IPS-NIHi7 (cell line): ENCODE measurements around the gene DBNDD1.
"Not testable (repeated sequence)": the region's sequence is repeated elsewhere in the genome, so short reads cannot be mapped to it uniquely, and the experiment has no call there.

Source experiments
- DNase-seq: peaks from one replicate; pipeline ENCODE4 v3.0.0; 2012; ENCODE audit warnings: mixed read lengths; ENCODE audit errors: extremely low spot score

Gene DBNDD1

GRCh38 chr16:90011508-90011819 is 7.8 kb downstream of the DBNDD1 start:
- no peak for DNase-seq

DNA sequence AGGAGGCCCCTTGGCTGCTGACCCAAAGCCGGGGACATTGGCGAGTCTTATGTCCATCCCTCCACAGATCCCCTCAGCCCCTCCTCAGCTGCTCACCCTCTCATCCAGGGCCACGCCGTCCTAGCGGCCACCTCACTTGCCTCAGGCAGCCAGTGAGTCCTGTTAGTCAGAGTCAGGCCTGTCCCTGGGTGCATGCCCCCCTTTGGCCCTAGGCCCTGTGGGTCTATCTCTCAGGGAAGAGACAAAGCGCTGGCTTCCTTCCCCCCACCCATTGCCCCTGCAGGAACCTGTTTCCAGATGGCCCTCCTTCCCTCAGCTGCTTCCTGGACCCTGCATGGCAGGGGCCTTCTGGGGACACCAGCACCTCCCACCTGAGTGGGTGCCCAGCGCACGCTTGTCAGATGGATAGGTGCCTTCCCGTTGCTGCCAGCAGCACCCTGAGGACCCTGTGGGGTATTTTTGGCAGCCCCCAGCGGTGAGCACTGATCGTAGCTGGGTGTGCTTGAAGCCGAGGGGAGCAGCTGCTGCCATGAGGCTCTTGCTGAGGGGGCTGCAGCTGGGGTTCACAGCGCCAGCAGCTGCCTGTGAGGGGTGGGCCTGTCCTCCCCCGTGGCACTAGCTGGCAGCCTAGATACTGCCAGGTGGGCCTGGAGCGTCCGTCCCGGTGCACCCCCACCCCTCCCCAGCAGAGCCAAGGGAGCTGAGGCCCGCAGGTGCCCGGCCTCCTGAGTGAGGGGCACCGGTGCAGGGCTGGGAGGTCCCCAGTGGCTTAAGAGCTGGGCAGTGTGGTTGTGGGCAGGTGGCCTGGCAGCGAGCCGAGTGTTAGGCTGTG is 8.4 kb downstream of the DBNDD1 start:
- no peak for DNase-seq

DNA sequence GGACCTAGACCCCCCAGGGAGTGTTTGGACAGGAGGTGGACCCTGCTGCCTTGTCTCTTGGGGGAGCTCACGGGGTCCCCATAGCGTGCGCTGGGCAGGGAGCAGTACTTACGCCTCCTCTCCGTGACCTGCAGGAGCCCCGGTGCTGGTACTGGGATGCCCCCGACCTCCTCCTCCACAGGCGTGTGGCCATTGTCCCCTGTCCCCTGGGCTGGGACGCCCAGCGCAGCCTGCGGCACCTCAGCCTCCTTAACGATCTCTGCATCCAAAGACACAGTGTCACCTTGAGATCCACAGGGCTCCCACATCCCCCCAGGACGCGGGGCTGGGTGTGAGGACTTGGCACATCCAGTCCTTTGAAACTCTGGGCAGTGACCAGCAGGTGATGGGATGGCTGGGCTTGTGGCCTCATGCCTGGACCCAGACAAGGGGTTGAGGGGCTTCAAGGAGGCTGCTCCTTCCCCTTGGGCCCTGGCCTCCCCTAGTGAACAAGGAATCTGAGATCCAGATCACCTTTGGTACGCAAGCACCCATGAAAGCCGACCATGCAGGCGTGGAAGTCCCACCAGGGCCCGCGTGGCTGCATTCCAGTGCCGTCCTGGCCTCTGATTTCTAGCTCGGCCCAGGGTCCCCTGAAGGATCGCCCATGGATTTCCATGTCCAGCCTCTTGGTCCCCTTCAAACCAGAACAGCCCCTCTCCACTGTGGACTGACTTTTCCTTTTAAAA is 9.9 kb downstream of the DBNDD1 start:
- no peak for DNase-seq

DNA sequence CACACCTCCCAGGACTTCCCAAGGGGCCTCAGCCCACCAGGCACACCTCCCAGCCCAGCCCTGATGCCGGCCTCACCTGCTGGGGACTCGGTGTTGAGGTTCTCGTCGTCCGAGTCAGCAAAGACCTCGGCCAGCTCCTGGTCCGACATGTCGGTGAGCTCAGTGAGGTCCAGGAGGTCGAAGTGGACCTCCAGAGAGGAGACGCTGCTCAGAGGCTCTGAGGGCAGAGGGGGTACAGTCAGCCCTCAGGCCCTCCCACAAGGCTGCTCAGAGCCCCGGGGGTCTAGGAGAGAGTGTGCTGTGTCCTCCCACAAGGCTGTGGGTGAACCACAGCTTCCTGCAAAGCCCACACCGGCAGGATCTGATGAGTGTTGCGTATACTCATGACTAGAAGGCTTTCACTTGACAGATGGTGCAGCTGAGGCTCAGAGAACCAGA is 10.5 kb downstream of the DBNDD1 start:
- DNase-seq, result no peak

DNA sequence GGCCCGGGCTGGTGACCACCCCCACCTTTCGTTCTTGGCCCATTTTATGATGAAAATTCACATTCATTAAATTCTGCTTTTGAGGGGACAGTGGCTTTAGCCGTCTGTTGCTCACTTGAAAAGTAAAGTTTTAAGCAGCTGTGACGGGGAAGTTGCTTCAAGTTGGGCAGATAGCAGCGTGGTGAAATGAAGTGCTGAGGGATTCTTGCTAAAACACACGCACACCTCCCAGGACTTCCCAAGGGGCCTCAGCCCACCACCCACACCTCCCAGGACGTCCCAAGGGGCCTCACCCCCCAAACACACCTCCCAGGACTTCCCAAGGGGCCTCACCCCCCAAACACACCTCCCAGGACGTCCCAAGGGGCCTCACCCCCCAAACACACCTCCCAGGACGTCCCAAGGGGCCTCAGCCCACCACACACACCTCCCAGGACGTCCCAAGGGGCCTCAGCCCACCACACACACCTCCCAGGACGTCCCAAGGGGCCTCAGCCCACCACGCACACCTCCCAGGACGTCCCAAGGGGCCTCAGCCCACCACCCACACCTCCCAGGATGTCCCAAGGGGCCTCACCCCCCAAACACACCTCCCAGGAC is 11.5 kb downstream of the DBNDD1 start:
- DNase-seq, result not testable (repeated sequence)

DNA sequence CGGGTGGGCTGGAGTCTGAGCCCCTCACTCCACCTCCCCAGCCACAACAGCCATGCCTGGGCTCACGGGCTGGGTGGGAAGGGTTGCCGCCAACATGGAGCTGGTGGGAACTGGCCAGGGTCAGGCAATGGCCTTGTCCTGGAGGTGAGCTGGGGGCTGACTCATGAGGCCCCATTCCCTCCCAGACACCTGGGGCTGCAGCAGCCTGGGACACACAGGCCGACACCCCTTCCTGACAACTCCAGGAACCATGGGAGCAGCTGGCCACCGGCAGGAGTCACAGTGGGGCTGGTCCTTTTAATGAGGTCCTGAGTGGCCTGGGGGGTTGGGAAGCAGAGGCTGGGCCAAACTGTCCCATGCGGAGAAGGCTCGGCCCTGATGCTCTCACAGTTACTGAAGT is 12.2 kb downstream of the DBNDD1 start:
- DNase-seq, result no peak

- DNase-seq, result no peak
Measured at GRCh38 chr16:90005956-90006663, 13.1 kb downstream of the DBNDD1 start.

- no peak for DNase-seq
Measured at GRCh38 chr16:90004577-90004976, 14.7 kb downstream of the DBNDD1 start.

DNA sequence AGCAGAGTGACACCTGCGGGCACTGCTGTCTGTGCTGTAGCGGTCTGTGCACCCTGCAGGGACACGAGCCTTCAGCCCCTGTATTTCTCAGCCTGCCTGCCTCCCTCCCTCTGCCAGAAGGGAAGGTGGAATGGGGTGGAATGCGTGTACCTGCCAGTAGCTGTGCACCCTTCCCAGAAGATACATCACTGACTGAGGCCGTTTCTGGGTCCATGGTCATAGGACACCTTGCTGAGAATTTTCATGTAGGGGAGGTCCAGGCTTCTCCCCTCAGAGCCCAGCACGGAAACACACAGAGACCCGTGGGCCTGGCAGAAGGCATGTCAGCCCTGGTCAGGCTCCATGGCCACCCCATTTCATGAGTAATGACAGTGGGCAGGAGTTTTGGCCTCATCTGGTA is 16.5 kb downstream of the DBNDD1 start:
- DNase-seq, result no peak

GRCh38 chr16:90001761-90002503 is 17.3 kb downstream of the DBNDD1 start:
- no peak for DNase-seq

DNA sequence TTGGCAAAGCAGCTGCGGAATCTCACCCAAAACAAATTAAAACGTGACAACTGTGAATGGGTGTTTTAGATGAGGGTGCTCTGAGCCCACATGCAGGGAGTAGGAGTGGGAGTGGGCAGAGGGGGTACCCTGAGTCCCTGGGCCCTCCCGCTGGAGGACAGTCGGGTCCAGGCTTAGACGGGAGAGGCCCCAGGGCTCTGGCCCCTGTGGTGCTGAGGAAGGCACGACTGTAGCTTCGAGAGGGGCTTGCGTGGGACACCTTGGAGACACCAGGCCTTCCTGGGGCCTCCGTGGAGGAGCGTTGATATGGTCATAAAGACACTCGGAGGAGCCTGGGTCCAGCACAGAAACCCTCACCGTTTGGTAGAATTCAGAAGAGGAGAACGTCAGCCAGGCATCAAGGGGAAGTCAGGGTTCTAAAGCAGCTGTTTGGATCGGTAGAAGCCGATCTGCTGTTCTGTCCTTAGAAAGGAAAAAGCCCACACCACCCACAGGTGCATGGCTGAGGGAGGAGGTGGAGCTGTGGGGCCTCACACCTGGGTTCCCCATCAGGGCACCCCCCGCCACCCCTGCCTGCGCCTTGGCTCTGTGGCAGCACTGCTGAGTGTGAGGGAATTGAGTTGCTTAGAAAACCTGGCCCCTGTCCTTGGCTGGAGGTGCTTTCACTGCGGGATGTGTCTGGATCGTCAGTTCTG is 18.4 kb downstream of the DBNDD1 start:
- no peak for DNase-seq

DNA sequence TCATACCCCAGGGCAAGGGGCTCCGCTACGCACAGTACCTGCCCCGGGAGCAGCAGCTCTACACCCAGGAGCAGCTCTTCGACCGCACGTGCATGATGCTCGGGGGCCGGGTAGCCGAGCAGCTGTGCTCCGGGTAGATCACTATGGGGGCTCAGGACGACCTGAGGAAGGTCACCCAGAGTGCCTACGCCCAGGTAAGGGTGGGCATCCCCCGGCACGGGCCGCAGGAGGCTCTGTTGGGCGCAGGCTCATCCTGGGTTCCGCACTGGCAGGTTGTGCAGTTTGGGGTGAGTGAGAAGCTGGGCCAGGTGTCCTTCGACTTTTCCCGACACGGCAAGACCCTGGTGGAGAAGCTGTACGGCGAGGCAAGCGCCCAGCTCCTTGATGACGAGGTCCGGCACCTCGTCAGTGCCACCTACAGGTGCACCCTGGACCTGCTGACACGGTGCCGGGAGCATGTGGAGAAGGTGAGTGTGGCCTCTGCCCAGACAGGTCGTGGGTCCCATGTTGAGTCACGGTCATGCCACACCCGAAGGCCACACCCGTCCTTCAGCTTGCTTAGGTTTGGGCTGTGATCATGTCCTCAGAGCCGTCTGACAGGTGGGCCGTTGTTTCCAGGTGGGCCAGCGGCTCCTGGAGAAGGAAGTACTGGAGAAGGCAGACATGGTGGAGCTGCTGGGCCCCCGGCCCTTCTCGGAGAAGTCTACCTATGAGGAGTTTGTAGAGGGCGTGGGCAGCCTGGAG is 19.3 kb downstream of the DBNDD1 start:
- no peak for DNase-seq

DNA sequence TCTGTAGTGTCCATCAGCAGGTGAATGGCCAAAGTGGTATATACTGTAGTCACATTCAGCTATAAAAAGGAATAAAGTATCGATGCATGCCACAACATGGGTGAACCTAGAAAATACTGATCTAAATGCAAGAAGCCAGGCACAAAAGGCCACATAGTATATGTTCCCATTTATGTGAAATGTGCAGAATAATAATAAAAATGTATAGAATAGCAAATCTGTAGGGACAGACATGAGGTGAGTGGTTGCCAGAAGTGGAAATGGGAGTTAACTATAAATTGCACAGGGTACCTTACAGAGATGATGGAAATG is 23.1 kb downstream of the DBNDD1 start:
- DNase-seq, result no peak

DNA sequence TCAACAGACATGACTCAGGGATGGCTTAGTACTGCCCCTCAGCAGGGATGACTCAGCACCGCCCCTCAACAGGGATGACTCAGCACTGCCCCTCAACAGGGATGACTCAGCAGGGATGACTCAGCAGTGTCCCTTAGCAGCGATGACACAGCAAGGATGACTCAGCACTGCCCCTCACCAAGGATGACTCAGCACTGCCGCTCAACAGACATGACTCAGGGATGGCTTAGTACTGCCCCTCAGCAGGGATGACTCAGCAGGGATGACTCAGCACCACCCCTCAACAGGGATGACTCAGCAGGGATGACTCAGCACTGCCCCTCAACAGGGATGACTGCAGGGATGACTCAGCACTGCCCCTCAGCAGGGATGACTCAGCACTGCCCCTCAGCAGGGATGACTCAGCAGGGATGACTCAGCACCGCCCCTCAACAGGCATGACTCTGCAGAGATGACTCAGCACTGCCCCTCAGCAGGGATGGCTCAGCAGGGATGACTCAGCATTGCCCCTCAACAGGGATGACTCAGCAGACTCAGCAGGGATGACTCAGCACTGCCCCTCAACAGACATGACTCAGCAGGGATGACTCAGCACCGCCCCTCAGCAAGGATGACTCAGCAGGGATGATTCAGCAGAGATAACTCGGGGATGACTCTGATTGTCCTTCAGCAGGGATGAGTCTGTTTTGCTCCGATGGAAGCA is 23.6 kb downstream of the DBNDD1 start:
- not testable (repeated sequence) for DNase-seq

DNA sequence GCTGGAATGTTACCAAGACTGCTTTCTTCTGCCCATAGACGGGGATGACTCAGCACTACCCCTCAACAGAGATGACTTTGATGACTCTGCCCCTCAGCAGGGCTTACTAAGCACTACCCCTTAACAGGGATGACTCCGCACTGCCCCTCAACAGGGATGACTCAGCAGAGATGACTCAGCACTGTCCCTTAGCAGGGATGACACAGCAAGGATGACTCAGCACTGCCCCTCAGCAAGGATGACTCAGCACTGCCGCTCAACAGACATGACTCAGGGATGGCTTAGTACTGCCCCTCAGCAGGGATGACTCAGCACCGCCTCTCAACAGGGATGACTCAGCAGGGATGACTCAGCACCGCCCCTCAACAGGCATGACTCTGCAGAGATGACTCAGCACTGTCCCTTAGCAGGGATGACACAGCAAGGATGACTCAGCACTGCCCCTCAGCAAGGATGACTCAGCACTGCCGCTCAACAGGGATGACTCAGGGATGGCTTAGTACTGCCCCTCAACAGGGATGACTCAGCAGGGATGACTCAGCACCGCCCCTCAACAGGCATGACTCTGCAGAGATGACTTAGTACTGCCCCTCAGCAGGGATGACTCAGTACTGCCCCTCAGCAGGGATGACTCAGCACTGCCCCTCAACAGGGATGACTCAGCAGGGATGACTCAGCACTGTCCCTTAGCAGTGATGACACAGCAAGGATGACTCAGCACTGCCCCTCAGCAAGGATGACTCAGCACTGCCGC is 24.4 kb downstream of the DBNDD1 start:
- not testable (repeated sequence) for DNase-seq

DNA sequence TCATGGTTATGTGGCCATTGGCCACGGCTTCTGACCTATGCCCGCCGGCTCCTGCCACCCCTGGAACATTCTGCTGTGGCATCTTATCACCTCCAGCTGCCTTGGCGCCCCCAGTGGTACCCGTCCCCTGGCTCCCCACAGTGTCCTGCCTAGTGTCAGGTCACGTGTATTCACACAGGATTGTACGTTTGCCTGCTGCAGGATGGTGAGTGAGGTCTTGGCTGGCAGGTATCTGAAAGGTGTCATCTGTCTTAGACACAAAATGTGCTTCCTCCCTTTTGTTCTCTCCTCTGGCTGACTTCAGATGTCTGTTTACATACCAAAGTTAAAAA is 24.9 kb downstream of the DBNDD1 start:
- no peak for DNase-seq

DNA sequence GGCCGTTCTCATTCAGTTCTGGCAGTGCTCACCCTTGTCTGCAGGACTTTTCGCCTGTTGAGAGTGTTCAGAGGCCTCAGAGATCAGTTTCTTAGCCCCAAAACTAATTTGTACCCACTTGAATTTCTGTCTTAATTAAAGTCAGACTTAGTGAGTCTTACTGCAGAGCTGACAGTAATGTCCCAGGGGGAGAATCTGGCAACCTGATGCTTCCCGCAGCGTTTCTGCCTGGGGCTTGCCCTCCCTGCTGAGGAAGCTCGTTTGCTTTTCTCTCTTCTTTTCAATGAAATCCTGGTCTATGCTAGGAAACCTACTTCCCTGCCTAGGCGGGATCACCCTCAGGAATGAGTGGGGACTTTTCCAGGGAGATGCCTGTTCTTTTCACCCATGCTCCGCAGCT is 25.3 kb downstream of the DBNDD1 start:
- no peak for DNase-seq

- DNase-seq, result no peak
Measured at GRCh38 chr16:89993377-89993776, 25.9 kb downstream of the DBNDD1 start.

DNA sequence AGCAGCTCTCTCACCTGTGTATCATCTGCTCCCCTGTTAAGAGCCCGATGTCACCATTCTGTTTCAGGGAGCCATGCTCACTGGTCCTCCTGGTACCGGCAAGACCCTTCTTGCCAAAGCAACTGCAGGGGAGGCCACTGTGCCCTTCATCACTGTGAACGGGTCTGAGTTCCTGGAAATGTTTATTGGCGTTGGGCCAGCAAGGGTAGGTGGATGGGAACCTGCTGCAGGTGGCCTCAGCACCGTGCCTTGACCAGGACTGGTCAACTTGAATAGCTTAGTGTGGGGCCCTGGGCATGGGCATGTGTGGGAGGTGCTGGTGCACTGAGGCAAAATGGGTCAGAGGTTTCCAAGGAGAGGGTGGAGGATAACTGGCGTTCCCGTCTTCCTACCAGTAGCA is 28.5 kb downstream of the DBNDD1 start:
- no peak for DNase-seq
